ENCODE measurements around the gene RALA. TPM values are rescaled to one million over a fixed set of nuclear protein-coding genes. Genes with fewer than 3 reads are reported as not detected.

Gene RALA
- total RNA-seq, 4 donors from 2014 or later, result 18.3 to 29.7 (median 20.0) TPM

DNA sequence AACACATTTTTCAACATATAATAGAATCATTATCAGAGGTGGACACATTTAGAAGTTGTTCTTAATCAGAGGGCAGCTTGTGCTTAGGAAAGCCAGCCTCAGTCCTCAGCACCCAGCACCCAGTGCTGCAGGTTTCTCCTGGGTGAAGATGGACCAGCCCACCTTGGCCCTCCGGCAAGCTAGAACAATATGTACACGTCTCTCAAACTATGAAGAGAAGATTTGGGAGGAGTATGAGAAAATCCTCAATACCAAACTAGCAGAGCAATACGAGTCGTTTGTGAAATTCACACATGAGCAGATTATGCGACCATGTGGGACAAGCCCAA, 13.5 kb upstream of the RALA start:
- TF ChIP-seq, protein P1, sequence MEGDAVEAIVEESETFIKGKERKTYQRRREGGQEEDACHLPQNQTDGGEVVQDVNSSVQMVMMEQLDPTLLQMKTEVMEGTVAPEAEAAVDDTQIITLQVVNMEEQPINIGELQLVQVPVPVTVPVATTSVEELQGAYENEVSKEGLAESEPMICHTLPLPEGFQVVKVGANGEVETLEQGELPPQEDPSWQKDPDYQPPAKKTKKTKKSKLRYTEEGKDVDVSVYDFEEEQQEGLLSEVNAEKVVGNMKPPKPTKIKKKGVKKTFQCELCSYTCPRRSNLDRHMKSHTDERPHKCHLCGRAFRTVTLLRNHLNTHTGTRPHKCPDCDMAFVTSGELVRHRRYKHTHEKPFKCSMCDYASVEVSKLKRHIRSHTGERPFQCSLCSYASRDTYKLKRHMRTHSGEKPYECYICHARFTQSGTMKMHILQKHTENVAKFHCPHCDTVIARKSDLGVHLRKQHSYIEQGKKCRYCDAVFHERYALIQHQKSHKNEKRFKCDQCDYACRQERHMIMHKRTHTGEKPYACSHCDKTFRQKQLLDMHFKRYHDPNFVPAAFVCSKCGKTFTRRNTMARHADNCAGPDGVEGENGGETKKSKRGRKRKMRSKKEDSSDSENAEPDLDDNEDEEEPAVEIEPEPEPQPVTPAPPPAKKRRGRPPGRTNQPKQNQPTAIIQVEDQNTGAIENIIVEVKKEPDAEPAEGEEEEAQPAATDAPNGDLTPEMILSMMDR (IDR thresholded peaks at IDR 0.05), result peak in 1 of 6 experiments; percentile 6
- no peak for TF ChIP-seq POLR2A (IDR thresholded peaks at IDR 0.05)
- Histone ChIP-seq H3K4me1 (peaks cover 0 to 8% of the 10 kb centered on the region in 2 donors), H3K36me3 (no peaks in the 10 kb centered on the region), H3K27me3 (no peaks in the 10 kb centered on the region), H3K4me3 (replicated peaks in 1 of 3) (peak overlapping the region in 1 of 3 donors; percentile 10), H3K9me3 (no peaks in the 10 kb centered on the region), H3K27ac (peak overlapping the region in 1 of 3 donors; percentile 26)
- 72 to 88% methylated on average over 5 of the region's 5 CpGs for WGBS, 2 donors
- intact Hi-C loops (cut with DNase I), result no loop called here
- no peak for DNase-seq

DNA sequence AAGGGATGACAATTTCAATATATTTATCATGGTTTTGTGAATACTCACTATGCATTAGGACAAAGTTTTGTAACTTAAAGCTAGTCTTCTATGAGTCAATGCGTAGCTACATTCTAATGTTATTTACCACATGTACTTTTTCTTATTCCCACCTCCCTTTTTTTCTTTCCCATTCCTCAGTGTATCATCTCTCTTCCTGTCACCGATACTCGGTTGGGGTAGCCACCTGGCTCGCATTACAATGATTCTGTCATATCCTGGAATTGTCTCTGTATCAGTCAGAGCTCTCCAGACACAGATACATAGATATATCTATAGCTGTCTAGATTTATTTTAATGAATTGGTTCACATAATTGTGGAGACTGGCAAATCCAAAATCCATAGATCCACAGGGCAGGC, 9.8 kb upstream of the RALA start:
- intact Hi-C loops (cut with DNase I), result no loop called here
- Histone ChIP-seq H3K4me1 (peaks cover 0 to 8% of the 10 kb centered on the region in 2 donors), H3K27me3 (no peaks in the 10 kb centered on the region), H3K9me3 (no peaks in the 10 kb centered on the region), H3K27ac (no peak overlapping the region), H3K36me3 (no peaks in the 10 kb centered on the region), H3K4me3 (replicated peaks in 1 of 3) (no peak overlapping the region)
- TF ChIP-seq, protein P1 (IDR thresholded peaks at IDR 0.05), result no peak
- TF ChIP-seq POLR2A (IDR thresholded peaks at IDR 0.05), result no peak
- DNase-seq, result no peak
- 74 to 76% methylated on average over 4 of the region's 4 CpGs for WGBS, 2 donors

DNA sequence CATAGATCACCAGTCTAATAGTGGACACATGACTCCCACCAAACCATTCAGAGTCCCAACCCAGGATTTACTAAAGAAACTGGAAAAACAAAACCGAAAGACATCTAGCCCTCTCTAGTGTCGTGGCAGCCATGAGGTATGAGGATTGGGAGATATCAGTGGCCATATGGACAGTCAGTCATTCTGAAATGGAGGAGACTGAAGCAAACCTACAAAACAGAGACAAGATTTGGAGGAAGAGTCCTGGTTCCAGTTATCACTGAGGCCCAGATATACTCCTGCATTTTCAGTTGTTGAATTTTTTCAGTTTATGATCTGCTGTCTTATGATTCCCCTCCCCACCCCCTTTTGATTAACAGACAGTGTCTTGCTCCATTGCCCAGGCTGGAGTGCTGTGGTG, 9.1 kb upstream of the RALA start:
- no peaks in the 10 kb centered on the region for H3K9me3 ChIP-seq
- H3K27ac ChIP-seq, result no peak overlapping the region
- H3K27me3 ChIP-seq, result no peaks in the 10 kb centered on the region
- peaks cover 0 to 8% of the 10 kb centered on the region in 2 donors for H3K4me1 ChIP-seq
- no peak overlapping the region for H3K4me3 ChIP-seq (replicated peaks in 1 of 3)
- no peak for DNase-seq
- H3K36me3 ChIP-seq, result no peaks in the 10 kb centered on the region
- no peak for TF ChIP-seq POLR2A (IDR thresholded peaks at IDR 0.05)
- TF ChIP-seq, protein P1 (IDR thresholded peaks at IDR 0.05), result no peak
- intact Hi-C loops (cut with DNase I), result no loop called here
- 92 to 93% methylated on average over 2 of the region's 2 CpGs for WGBS, 2 donors

DNA sequence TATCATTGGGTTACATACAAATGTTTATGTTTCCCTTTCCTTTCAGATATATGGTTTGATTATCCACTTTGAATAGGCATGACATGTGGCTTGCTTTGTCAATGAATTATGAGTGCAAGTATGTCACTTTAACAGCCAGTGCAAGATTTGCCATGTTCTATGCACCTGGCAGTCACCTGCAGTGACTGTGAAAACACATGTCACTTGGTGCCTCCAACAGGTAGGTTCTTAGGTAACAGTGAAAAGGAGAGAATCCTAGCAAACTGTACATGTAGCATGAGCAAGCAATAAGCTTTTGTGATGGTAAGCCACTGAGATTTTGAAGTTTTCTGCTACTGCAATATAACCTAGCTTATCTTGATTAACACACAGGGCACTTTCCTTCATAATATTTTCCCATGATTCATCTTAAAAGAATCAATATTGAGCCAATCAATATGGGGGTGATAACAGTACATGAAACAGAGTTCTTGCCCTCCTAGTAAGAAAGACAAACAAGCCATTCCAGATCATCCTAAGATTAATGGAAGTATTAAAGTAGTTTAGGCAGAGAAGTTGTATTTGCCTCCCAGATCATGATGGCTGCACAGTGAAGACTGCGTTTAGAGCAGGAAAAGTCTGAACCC, 7.9 kb upstream of the RALA start:
- intact Hi-C loops (cut with DNase I), result no loop called here
- DNase-seq, result no peak
- 78 to 84% methylated on average over 1 of the region's 1 CpG for WGBS, 2 donors
- TF ChIP-seq, protein P1 (IDR thresholded peaks at IDR 0.05), result no peak
- no peak for TF ChIP-seq POLR2A (IDR thresholded peaks at IDR 0.05)
- H3K27me3 ChIP-seq, result no peaks in the 10 kb centered on the region
- no peaks in the 10 kb centered on the region for H3K36me3 ChIP-seq
- H3K9me3 ChIP-seq, result no peaks in the 10 kb centered on the region
- H3K4me3 ChIP-seq (replicated peaks in 1 of 3), result no peak overlapping the region
- no peaks in the 10 kb centered on the region for H3K4me1 ChIP-seq
- H3K27ac ChIP-seq, result no peak overlapping the region

DNA sequence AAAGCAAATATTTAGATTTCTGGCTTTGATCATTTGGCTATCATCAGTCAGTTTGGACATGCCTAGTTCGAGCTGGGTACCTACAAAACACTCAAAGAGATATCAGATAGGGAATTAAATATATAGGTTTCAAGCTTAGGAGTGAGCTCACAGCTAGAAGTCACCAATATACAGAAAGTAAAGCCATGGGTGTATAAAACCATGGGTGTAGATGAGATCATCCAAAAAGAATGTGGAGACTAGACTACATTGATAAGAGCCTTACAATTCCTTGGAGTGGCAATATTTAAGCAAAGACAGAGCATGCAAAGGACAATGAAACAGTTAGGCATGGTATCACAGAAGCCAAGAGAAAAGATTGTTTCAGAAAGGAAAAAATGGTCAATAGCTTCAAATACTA, 7.2 kb upstream of the RALA start:
- 65 to 77% methylated on average over 1 of the region's 1 CpG for WGBS, 2 donors
- Histone ChIP-seq H3K9me3 (no peaks in the 10 kb centered on the region), H3K27me3 (no peaks in the 10 kb centered on the region), H3K4me1 (no peaks in the 10 kb centered on the region), H3K27ac (no peak overlapping the region), H3K4me3 (replicated peaks in 1 of 3) (no peak overlapping the region), H3K36me3 (no peaks in the 10 kb centered on the region)
- TF ChIP-seq, protein P1 (IDR thresholded peaks at IDR 0.05), result no peak
- TF ChIP-seq POLR2A (IDR thresholded peaks at IDR 0.05), result no peak
- intact Hi-C loops (cut with DNase I), result no loop called here
- DNase-seq, result no peak

Measured in thyroid gland (tissue), 4 donors.